GM21528 (cell line): ENCODE results near the gene RHNO1.

Experiments used
- ATAC-seq: cut with Tn5 transposase; IDR thresholded peaks from one replicate; pipeline ENCODE4 v1.9.1; 2021; ENCODE audit warnings: mild to moderate bottlenecking, moderate library complexity; ENCODE audit not compliant: unreplicated experiment, low FRiP score

Gene RHNO1, protein sequence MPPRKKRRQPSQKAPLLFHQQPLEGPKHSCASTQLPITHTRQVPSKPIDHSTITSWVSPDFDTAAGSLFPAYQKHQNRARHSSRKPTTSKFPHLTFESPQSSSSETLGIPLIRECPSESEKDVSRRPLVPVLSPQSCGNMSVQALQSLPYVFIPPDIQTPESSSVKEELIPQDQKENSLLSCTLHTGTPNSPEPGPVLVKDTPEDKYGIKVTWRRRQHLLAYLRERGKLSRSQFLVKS

DNA sequence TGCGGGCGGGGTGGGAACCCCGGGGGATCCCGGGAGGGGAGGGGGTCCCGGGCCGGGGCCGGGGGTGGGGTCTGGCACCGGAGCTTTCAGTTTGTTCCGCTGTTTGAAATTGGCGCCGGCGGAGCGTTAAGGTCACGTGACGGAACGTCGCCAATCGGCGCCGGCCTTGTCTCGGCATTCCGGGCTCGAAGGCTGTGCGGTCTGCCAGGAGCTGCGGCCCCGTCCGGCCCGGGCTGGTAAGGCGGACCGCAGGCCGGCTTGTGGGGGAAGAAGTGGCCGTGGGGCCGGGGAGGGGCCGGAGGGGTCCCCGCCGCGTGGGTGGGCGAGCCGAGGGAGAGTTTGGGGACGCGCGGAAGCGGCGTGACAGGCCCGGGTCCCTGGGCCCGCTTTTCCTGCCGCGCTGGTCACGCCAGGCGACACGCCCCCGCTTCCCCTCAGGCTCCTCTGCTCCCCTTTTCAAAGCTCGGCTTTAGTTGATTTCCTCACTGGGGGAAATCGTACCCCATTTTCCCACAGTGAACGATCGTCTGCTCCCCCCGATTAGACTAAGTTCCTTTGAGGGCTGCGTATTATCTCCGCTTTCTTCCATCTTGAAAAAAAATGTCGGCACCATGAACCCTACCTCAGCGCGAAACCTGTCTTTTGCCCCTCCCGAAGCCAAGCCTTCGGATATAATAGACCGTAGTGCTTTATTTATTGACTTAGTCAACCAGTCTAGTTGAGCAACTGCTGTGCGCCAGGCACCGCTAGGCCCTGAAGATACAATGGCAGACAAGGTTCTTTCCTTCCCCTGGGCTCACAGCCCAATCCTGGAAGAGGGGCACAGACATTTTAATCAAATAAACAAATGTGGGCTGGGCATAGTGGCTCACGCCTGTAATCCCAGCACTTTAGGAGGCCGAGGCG, at the start of gene RHNO1, which contains the start of gene FOXM1:
Gene RHNO1 (plus strand): TSS at position 177 of the 906 bp plus-strand sequence. CDS start 8,144 bp downstream, outside the sequence.
Gene FOXM1 (minus strand): TSS at position 128 of the 906 bp plus-strand sequence. CDS start 2,696 bp downstream, outside the sequence.
- peak; percentile 80 for ATAC-seq

GRCh38 chr12:2829275-2829674, 47.7 kb upstream of the RHNO1 start:
- ATAC-seq = no peak

DNA sequence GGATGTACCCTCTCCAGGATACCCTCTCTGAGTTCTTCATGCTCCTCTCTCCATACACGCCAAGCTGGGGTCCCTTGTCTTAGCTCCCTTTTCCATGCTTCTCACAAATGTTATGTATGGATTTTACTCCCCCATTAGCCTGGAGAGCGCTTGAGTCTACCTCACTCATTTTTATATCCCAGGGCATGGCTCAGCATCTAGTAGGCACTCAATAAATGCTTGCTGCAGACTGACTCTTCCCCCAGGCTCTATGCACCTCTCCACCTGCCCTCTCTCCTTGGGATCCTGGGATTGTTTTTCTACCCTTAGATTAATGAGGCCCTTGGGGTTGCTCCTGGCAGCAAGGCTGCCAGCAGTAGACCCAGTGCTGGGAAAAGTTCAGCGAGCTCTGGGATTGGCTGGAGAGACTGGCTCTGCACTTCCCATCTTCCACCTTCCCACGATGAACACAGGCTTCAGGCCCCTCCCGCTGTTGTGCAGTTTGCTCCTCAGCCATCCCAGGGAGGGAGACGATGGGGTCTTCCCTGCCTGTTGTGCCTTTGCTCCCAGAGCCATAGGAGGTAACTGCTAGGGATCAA, 44.4 kb upstream of the RHNO1 start:
- ATAC-seq = no peak

- no peak for ATAC-seq
Measured at GRCh38 chr12:2833327-2833726, 43.7 kb upstream of the RHNO1 start.

- ATAC-seq = no peak
Measured at GRCh38 chr12:2833810-2834209, 43.2 kb upstream of the RHNO1 start.

DNA sequence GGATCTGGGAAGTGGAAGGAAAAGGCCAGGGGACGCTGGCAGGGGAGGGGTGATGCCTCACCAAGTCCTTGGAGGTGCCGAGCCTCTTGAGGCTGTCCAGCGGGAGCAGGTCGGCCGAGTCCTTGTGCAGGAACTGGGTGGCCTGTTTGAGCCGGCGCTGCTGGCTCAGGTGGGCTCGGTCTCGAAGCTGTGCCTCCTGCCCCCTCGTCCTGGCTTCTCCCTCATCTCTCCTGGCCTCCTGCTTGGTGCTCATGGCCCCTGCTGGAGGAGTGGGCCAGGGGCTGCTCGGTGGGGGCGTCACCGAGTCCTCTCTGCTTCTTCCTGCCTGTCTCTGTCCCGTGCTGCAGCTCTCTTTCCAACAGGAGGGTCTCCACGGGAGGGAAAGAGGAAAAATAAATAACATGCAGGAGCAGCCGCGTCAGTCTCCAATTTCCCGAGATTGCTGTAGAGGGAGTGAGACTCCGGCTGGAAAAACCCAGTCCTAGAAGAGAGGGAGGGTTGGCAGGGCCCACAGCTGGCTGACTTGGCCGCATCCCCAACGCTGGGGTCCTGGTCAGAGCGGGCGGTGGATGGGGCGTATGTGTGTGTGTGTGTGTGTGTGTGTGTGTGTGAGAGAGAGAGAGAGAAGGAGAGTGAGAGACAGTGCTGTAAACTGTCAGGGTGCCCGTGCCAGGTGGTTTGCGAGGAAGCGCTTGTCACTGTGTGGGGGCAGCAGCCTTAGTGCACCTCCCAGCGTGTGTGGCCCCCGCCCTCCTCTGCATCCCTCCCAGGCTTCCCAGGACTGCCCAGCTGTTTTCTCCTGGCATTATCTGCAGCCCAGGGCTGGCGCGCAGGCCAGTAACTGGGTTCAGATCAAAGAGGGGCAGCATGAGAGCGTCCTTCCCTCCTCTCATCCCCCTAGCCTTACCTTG, 42.2 kb upstream of the RHNO1 start, which contains the start of gene NRIP2:
Gene NRIP2 (minus strand): TSS at position 455 of the 911 bp plus-strand sequence. CDS start 52 bp downstream, at position 403.
- ATAC-seq = no peak

DNA sequence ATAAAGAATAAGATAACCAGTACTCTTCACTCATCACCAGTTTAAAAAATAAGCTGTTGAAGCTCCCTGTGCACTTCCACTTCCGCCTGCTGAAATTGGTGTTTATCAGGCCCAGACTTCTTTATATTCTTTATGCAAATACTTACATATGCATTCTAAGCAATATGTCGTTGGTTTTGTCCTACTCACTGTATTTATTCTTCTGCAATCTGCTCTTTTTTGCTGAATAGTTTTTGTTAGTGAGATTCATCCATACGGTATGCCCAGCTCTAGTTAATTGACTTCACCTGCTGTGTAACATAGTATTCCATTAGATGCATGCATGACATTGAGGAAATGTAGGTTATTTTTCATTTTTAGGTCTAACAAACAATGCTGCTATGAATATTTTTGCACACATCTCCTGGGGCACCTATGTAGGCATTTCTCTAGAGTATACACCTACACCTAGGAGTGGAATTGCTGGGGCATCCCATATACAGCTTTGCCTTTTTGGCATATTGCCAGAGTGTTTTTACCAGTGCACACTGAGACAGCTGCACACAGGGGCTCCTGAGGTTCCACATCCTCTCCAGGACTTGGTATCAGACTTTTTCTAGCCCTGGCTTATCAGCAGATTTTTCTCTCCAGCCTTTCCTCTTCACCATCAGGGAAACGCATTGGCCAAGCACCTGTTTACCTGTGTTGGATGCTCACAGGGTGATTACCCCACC, 41.2 kb upstream of the RHNO1 start:
- no peak for ATAC-seq

DNA sequence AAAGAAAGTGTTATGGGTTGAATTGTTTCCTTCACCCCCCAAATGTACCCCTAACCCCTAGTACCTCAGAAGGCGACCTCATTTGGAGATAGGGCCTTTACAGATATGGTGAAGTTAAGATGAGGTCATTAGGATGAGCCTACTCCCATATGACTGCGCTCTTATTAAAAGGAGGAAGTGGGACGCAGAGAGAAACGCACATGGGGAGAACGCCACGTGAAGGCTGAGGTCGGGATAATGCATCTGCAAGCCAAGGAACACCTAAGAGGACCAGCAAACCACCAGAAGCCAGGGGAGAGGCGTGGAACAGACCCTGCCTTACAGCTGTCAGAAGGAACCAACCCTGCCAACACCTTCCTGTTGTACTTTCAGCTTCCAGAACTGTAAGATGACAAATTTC, 40.4 kb upstream of the RHNO1 start:
- ATAC-seq = no peak

DNA sequence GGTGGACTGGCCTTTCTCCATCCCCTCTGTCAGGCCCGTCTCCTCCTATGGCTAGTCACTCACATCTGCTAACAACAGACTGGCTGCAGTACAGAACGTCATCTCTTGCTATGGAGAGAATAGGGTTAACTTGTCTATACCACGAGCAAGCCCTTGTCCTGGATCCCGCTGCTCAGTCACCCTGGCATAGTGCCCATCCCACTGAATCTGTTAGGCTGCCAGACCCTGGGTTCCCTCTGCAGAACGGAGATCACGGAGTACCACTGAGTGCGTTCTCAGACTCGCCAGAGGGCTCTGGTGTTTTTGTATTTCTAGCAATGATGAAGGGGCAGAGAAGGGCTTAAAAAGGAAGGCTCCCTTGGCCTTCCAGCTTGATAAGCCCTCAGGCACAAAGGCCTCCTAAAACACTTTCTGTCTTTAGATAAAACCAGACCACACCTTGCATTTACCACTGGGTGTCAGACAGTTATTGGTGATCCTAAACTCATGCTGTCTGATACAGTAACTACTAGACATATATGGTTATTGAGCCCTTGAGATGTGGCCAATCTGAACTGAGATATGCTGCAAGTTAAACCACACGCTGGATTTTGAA, 35.9 kb upstream of the RHNO1 start:
- no peak for ATAC-seq

GRCh38 chr12:2842948-2843347, 34.1 kb upstream of the RHNO1 start:
- no peak for ATAC-seq

- no peak for ATAC-seq
Measured at GRCh38 chr12:2844786-2845185, 32.2 kb upstream of the RHNO1 start.

DNA sequence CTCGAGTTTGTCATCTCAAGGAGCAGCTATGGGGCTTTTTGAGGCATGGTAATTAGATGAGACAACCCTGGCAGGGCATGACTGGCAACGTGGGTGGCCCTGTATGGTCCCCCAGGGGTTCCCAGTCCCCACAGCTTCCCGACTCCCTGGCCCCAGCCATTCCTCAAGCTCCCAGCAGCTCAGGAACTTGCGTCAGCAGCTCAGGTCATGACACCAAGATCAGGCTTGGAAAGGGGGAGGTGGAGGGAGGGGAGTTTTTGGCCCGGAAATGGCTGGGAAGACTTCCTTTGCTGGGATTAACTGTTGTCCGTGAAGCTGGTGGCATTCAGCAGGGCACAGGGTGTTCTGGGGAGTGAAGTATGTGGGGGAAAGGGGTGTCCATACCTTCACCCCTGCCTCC, 31.7 kb upstream of the RHNO1 start:
- ATAC-seq = no peak

- no peak for ATAC-seq
Measured at GRCh38 chr12:2851931-2852330, 25.1 kb upstream of the RHNO1 start.

DNA sequence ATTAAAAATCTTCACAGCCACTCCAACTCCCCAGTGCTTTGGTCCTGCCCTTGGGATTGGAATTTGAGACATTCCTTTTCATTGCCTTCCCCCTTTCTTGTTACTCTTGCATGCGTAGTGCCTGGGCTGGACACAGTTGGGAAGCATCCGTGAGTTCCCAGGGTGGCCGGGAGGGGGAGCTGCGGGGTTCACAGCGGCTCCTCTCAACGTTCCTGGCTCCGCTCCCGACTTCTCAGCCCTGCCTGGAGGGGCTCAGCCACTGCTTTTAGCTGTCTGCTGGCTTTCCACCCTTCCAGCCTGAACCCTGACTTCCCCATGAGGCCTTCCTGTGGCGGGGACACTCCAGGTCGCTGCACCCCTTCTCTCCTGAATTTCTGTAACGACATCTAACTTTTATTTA, 23.4 kb upstream of the RHNO1 start:
- ATAC-seq = no peak

- no peak for ATAC-seq
Measured at GRCh38 chr12:2854669-2855453, 22.2 kb upstream of the RHNO1 start.

DNA sequence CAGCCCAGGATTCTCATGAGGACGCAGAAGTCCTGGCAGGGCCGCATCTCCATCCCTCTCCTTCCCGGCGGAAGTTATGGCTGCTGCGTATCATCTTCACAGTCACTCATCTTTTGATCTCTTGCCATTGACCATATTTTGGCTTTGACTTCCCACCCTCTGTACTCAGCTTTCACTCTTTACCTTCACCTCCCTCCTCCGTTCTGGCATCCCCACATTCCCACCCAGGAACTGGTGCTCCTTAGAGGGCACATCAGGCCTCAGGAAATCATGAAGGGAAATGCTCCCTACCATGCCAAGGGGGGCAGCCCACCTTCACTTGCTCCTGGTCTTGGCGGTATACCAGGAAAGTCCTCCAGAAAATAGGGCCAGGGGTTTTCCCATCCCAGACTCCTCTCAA, 21.5 kb upstream of the RHNO1 start:
- ATAC-seq = no peak

- no peak for ATAC-seq
Measured at GRCh38 chr12:2856051-2856450, 21.0 kb upstream of the RHNO1 start.

- ATAC-seq = no peak
Measured at GRCh38 chr12:2857021-2857431, 20.0 kb upstream of the RHNO1 start, which contains the start of gene TEX52. Gene TEX52, minus strand, starts transcription at chr12:2857039. Its CDS starts 13 bp downstream, at chr12:2857026.
